GM18517 (cell line): ENCODE data around the gene INPP4B.

ENCODE experiments used
- ATAC-seq: cut with Tn5 transposase; IDR thresholded peaks from one replicate; pipeline ENCODE4 v1.9.1; 2021; ENCODE audit warnings: mild to moderate bottlenecking, moderate library complexity; ENCODE audit not compliant: unreplicated experiment

Gene INPP4B

DNA sequence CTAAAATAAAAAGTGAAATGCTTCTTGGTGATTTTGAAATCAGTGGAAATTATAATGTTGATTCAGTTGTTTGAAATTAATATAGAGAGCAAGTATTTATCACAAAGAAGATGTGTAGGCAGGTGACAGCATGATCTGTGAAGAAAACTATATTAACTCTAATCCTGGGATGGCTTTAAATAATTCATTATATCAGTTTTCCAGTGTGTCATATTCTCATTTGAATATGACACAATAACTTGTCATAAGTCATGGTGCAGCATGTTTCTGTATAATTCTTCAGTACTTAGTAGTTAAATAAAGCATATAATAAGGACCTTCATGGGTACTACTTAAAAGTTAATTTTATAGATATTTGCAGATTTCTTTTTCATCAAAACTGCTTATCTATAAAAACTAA is 573.6 kb downstream of the INPP4B start:
- no peak for ATAC-seq

DNA sequence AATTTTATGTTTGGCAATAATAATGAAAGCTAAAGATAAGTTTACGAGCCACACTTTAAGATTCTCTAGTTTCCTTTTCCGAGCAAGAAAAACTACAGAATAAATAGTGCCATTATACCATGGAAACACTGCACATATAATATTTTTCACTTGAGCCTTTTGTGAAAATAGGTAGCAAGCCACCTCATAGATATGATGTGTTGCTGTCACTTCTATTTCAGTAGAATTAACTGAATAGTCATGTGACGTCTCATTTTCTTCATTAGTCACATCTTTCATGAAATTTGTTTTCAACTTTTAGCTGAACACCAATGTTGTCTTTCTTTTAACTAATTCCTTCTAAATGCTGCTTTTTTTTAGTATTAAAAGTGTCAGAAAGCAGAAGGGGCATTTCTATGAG is 574.3 kb downstream of the INPP4B start:
- no peak for ATAC-seq

DNA sequence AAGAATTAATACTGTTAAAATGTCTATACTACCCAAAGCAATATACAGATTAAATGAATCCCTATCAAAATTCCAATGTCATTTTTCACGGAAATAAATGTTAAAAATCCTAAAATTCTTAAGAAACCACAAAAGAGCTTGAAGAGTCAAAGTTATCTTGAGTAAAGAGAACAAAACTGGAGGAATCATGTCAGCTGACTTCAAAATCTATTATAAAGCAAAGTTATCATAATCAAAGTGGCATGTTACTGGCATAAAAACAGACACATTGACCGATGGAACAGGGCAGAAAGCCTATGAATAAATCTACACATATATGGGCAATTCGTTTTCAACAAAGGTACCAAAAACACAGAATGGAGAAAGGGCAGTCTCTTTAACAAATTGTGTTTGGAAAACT is 579.0 kb downstream of the INPP4B start:
- no peak for ATAC-seq

DNA sequence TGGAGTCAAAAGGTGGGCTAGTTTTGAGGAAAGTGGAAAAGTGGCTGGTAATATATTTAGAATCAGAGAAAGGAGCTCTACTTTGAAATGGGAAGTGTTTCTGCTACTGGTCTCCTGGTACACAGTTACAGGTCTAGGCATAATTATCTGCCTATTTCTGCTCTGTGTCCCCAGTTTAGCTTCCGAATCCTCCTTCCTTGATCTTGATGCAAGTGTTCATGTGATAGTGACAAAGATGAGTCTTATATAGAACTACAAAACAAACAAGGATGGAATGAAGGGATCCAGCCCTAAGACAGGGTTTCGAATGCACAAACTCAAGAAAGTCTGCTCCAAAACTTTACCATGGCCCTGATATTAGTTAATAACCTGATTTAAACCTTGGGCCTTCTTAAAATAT is 580.2 kb downstream of the INPP4B start:
- no peak for ATAC-seq

DNA sequence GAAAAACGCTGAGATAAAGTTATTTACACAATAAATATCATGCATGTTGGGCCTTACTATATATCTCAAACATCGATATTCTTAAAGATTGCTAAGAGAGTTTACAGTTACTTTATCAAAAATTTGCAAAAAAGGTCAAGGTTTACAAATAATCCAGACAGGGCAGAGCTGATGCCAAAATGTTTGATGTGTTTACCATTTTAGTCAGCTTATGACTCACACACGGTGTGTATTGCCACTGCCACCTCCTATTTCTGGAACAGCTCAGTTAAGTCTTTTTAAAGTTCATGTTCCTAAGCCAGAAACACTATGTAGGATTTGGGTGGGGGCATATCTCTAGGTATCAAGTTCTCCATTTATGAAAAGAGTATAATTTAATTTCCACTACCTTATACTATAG is 580.6 kb downstream of the INPP4B start:
- ATAC-seq: no peak

DNA sequence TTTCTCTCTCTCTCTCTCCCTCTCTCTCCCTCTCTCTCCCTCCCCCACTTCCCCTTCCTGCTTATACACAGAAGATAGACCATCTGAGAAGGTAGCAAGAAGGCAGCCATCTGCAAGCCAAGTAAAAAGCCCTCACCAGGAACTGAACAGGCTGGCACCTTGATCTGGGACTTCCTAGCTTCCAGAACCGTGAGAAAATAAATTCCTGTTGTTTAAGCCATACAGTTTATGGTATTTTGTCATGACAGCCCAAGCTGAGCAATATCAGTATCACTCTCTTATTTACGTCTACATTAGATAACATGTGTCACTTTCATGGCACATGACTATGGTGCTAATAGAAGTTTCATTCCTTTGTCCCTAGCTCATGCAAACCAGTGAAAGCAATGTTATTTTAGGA is 581.1 kb downstream of the INPP4B start:
- no peak for ATAC-seq

DNA sequence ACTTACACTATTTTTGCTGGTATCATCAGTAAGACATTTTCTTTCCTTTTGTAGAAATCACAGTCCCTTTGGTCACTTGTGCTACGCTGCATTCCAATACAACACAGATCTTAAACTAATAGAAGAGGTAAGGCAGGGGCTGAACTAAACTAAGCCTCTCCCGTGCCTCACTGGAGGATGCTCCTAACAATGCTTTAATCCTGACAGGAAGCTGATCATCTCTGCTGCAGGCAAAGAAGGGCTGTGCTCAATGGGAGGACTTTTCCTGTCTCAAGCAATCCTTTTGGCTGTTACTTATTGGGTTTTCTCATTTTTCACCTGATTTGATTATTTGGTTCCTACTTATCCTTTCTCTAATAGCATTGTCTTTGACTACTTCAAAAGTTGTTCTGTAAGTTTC is 583.1 kb downstream of the INPP4B start:
- no peak for ATAC-seq

DNA sequence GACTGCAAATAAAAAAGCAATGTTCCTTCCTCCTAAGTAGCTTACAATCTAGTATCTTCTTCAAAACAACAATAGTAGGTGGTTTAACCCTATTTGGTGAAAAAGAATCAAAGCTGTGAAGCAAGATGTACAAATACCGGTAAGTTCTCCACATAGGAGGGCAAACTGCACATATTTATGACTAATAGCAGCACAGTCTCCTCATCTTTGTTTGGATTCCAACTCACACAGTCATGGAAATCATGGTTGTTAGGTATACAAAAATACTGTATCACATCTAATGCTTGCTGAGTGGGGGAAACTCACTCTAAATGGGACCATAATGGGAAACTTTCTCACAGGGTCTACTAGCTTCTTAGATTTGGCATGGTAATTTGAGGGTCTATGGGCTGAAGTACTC is 597.2 kb downstream of the INPP4B start:
- ATAC-seq: no peak

DNA sequence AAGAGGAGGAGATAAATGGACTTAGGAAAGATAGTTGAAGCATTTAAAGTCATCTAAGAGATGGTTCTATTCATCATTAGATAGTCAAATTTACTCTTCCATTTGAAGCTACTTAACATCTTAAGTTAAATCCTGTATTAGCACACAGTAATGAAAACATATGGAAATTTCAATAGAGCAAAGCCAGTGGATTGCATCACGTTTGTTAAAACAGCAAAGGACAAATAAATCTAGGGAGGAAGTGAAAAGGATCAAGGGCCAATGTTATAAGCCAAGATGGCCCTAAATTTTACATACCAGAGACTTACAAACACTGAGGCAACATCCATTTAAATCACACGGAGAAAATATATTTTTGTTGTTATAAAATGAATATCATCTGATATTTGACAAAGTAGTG is 602.8 kb downstream of the INPP4B start:
- ATAC-seq: no peak

DNA sequence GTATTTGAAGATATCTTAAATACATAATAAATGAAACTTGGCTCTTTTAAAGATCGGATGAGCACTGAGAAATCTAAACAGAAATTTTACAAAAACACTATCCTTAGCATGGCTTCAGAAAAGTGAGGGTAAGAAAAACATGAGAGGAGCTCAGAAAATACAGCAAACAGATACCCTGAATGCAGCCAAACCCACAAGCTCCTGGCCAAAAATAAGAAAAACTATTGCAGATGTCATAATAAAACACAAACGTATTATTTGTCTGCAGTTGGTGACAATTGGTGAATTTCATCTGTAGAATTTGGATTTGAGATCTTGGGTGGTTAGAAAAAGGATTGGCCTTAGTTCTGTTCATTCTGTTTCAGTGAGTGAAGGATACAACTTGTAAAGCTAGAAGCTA is 603.9 kb downstream of the INPP4B start:
- ATAC-seq: no peak

DNA sequence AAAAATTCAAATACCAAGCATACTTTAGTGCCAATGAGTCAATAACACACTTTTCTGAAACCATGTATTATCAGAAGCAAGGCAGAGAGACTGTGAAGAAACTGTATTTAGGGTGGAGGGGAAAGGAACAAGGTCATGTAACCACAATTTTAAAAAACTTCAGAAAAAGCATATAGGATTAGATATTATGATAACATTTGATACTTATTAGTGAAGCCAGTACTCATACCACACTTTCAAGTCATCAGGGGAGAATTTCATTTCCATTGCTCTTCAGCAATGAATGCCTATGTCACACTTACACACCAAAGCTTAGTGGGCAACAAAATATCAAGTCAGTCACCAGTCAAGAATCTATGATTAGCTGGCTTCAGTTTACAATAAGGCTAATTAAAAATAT is 607.5 kb downstream of the INPP4B start:
- ATAC-seq: no peak

DNA sequence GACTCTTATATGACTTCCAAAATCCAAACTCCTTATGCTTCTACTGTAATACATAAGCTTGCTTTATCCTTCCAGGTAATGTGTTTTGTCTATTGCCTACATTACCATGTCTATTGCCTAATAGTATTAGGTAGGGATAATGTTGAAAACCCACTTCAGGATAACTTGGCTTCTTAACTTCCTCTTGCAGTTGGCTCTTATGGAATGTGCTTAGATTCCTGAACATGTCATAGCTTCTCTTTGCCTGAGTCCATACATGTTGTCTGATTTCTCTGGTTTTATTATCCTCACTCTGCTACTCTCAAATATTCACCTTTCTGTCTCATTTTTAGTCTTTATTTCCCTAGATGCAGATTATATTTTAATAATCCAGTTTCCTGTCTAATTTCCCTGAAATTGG is 609.8 kb downstream of the INPP4B start:
- ATAC-seq: no peak

DNA sequence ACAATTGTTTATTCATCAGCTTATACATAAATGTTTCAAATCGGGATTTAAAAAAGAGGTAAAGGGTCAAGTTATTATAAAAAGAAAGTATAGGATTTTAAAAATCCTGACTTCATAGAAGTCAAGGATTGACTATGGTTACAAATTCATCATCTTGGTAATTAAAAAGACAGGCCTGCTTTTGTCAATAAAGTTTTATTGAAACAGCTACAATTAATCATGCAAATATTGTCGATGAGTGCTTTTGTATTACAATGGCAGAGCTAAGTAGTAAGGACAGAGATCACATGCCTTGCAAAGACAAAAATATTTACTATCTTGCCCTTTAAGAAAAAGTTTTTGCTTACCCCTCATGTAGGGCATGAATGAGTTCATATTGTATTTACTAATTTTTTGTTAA is 614.3 kb downstream of the INPP4B start:
- no peak for ATAC-seq

DNA sequence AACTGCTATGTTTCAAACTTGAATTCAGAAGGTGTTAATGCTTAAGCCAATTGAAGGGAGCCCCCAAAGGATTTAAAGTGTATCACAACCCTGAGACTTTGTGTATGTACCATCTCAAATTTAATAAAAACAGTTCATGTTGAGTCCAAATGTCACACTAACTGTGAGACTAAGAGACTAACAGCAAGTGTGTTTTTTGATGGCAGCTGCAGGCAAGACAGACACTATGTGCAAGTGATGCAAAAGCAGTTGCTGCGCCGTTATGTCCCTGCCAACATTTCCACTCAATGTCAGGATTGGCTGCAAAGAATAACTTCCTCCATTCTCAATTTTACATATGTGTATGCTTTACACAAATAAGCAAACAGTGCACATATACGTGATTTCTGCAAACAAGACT is 615.1 kb downstream of the INPP4B start:
- ATAC-seq: no peak

DNA sequence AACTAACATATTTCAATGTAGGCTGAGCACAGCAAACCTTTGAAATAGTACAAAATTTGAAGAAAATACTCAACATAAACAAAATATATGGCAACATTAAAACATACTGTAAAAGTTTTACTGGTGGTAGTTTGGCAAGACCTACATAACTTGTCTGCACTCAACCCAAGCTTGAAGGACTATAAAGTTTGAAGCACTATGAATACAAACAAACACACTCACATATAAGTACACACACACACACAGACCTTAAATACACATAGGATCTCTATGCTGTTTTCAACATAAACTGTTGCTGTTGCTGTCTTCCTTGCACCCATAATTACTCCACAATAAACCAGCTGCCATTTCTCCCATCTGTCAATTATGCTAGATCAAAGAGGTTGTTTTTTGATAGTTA is 620.1 kb downstream of the INPP4B start:
- no peak for ATAC-seq

DNA sequence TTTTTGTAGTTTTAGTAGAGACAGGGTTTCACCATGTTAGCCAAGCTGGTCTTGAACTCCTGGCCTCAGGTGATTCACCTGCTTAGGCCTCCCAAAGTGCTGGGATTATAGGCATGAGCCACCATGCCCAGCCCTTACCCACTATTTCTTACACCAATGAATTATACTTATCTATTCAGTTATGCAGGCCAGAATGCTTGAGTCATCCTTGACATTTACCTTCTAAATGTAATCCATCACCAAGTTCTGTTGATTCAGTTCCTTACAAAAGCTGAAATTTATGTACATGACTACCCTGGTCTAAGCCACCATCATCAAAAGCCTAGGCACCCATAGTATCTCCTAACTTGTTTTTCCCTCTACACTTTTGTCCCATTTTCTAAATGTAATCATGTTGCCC is 624.0 kb downstream of the INPP4B start:
- no peak for ATAC-seq

DNA sequence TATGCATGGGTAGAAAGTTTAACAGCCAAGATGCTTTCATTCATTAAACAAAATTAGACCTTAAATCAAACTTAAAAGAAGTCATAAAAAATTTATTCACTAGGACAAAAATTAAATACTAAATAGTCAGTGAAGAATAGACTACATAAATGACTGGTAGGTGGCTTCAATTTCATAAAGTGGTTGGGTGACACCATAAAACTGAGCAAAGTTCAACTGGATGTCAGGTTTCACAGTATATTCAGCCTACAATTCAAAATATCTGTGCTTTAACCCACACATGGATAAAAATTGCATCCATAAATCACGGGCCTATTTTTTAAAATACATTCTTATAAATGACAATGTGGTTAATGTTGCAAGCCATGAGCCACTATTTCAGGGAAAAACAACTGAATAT is 627.4 kb downstream of the INPP4B start:
- no peak for ATAC-seq

DNA sequence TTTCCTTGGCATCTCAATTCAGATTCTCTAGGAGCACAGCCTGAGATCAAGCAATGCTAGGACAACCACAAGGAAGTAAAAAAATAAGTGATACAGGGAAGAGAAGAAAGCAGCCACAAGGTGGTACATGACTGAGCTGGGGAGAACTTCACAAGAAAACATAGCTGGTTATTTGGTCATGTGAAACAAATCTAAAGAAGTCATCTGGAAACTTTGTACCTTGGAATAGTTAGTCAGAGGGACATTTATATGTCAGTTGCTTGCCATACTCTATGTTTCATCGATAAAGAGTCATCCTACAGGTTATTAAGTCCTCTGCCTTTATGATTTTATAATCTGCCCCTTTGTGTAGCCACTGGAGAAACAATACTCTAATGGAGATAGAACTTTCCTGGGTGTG is 634.7 kb downstream of the INPP4B start:
- no peak for ATAC-seq

DNA sequence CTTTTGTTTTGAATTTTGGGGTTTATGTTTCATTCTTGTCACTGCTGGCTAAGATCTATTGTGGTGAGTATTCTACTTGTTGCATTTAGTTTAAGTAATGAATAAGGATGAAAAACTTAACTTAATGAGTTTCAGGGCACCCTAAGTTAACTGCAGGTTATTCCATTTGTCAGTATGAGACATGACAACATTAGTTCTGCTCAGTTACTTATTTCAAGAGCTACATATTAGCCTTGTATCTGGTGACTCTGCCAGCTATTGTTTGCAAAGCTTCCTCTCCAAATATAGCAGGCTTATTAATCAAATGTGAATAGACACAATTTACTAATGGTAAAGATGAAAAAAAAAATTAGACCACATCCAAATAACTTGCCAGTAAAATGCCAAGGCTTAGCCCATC is 642.6 kb downstream of the INPP4B start:
- ATAC-seq: no peak

DNA sequence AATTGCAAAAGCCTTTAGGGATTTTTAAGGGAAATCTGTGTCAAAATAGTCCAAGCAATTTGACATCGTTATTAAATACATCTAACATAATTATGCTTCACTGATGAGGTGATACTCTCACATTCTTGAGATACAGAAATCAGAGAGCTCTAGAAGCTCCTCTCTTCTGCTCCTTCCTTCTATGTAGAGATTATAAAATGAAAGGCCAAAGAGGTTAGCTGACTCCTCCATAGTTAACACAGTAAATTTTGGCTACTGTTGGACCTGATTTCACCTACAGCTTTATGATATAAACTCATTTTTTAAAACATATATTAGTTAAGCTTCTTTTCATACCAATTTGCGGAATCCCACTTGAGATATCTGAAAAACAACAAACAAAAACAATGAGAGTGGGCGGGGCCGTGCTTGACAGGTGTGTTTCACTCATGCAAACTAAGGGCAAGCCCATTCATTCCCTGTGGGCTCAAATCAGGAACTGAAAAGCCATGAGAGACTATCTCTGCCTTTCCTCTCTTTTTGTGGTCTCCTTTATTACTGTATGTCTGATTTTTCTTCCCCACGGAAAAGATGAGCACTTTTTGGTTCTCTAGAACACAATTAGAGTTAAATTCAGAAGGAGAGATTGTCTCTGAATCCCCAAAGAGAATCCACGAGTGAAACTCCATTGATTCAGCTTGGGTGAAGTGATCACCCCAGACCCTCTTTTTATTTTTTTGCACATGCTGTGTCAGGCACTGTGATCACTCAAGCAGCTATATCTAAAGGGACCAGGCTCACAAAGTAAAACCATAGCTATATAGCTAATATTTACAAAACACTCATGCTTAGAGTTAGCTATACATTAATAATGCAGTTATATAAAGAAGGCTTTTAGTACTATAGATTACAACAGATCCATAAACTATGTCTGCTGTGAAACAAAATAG is 643.4 kb downstream of the INPP4B start:
- ATAC-seq: peak; percentile 91

DNA sequence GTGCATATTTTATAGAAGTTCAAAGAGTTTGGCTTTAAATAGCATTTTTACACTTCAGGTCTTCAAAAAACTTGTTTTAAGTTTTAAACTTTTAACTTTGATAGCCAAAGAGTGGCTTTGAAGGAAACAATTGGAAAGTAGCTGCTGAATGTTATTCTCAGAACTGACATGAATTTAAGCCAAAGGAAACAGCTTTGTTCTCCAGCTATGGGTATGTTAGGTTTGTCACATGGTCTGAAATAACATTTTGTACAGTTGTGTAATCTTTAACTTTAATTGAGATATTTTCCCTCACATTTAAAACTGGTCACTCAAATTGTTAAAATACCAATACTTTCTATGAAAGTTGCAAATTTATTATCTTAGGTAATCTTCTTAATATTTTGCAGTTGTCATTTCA is 645.1 kb downstream of the INPP4B start:
- ATAC-seq: no peak

DNA sequence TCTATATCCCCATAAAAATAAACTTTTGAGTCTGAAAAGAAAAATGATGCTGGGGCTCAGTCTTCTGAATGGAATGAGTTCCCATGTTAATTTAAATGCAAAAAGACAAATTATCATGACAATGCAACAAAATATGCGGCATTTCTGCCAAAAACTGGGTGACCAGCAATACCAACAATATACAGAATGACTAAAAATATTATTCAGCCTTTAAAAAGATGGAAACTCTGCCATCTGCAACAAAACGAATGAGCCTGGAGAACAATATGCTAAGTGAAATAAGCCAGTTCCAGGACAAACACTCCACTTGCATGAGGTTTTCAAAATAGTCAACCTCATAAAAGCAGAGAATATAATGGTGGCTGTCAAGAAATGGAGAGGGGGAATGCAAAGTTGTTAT is 651.2 kb downstream of the INPP4B start:
- ATAC-seq: no peak

DNA sequence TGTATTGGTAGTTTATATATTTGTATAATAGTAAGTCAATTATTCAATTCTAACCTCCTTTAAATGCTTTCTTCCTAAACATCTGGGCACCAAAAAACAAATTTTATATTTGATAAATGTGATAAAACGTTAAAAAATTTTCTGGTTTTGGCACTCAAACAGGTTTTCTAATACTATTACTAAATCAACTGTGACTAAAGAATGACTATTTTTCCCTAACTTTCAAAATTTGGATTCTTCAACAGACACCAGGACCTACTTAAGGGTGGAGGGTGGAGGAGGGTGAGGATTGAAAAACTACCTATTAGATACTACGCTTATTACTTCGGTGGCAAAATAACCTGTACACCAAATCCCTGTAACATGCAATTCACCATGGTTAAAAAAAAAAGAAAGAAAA is 654.2 kb downstream of the INPP4B start:
- ATAC-seq: no peak
